H1 (cell line): ENCODE results near the gene PINLYP. TPM values are rescaled to one million over a fixed set of nuclear protein-coding genes. Genes with fewer than 3 reads are reported as not detected.

ENCODE experiments used
- CBX8 ChIP-seq: fragments of 300-800, 300-1000 bp; sonication (generic); IDR thresholded peaks from 2 replicates; pipeline ENCODE4 v1.7.1; 2016; ENCODE audit warnings: low read depth, low read length, borderline replicate concordance
- ZNF274 ChIP-seq: IDR thresholded peaks from 2 replicates; pipeline ENCODE4 v1.7.0; 2012; ENCODE audit warnings: low read length, borderline replicate concordance; ENCODE audit errors: extremely low read depth
- polyA plus RNA-seq, 7 experiments: library from polyadenylated mRNA; depleted of rRNA in 3 of 7; stranded (reverse) in 5 of 7; unstranded in 2 of 7; fragments of >200 nt in 5 of 7; fragments of 200-250 nt in 2 of 7; gene quantifications; 1 replicate in 5 of 7; 2 replicates in 1 of 7; 4 replicates in 1 of 7; pipeline versions ENCODE4 v1.2.1 to v1.2.3, GENCODE V29; 2011 to 2013; ENCODE audit warnings: missing spikeins in 2 of 7, mixed read lengths in 2 of 7
- total RNA-seq: library from RNA; stranded (reverse); fragmentation: NEBNext Ultra II Directional; extraction: Animal tissue kit (Norgen Biotek cat#: 25700); gene quantifications from 2 replicates; pipeline ENCODE4 v1.2.1, GENCODE V29; 2021
- TF ChIP-seq, protein P1 (sequence below): IDR thresholded peaks from 2 replicates; pipeline ENCODE4 v1.6.1; 2011; ENCODE audit warnings: low read depth, mild to moderate bottlenecking, low read length; ENCODE audit not compliant: insufficient read depth

The PINLYP gene
- total and polyA plus RNA-seq, 2 of the 8 experiments (the other 6 are each of a cell fraction or from before 2014, with no cell fraction given), result 7.5 to 31.3 TPM

DNA sequence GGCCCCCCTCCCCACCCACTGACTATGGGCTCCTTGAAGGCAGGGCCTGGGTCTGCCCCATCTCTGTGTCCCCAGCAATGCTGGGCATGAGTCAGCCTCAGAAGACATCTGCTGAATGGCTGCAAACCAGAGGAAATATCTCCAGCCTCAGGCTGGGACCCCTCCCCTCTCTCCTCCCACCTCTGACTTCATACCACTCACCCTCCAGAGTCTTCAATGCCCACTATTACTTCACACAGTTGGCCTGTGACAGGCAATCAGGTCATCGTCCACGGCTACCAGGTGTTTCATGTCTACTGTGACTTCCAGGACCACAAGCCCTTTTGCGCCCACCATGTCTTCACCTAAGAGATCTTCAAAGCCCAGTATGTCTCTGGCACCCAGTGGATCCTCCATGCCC, 36.2 kb downstream of the PINLYP start, which contains the start of gene SRRM5 (continued):
- no peak for TF ChIP-seq CBX8
- TF ChIP-seq ZNF274, result no peak
- TF ChIP-seq, protein P1, sequence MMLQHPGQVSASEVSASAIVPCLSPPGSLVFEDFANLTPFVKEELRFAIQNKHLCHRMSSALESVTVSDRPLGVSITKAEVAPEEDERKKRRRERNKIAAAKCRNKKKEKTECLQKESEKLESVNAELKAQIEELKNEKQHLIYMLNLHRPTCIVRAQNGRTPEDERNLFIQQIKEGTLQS, result no peak
- TF ChIP-seq, all 59 proteins: peak for 0
